GM12878 (cell line): ENCODE results near the gene FBLN1. TPM values are rescaled to one million over a fixed set of nuclear protein-coding genes. Genes with fewer than 3 reads are reported as not detected.

Source experiments
- ATAC-seq: fragments of 200-7000 bp; cut with Tn5 transposase; 3 replicates; pipeline ENCODE4 v1.9.1; 2020; ENCODE audit warnings: mild to moderate bottlenecking, moderate library complexity
- BruUV-seq: library from RNA; stranded (reverse); fragments of 400-500 nt; replicated peaks from 2 replicates; lab custom pipeline; 2021; lab: Mats Ljungman, UMichigan
- CTCF ChIA-PET: fragments of 300-600 bp; sonication (Branson Sonifier 250); formaldehyde crosslinking; extraction: SDS; loops from one replicate; lab custom pipeline; 2021; ENCODE audit warnings: inconsistent platforms; lab: Yijun Ruan, JAX
- POLR2A ChIA-PET: fragments of 350-600 bp; formaldehyde crosslinking; extraction: SDS; loops from one replicate; lab custom pipeline; 2021; ENCODE audit warnings: inconsistent platforms; lab: Charles Lee
- RAD21 ChIA-PET: fragments of 300-600 bp; sonication (Branson Sonifier 250); formaldehyde crosslinking; loops from one replicate; lab custom pipeline; 2023; ENCODE audit warnings: antibody characterized with exemption; ENCODE audit not compliant: unreplicated experiment; lab: Charles Lee
- SMC1A ChIA-PET: fragments of 300-600 bp; sonication (Branson Sonifier 250); formaldehyde crosslinking; loops from one replicate; lab custom pipeline; 2023; ENCODE audit not compliant: unreplicated experiment, uncharacterized antibody; lab: Charles Lee
- DNase-seq: peaks from one replicate; pipeline ENCODE4 v3.0.0-alpha.2; 2011; ENCODE audit warnings: low read depth, low spot score
- FAIRE-seq: peaks from 3 replicates; lab custom pipeline; 2011; peaks lifted over from hg19 to GRCh38; lab: Jason Lieb, UNC
- H2AFZ ChIP-seq: 2 replicates; pipeline ENCODE4 v1.6.0; 2011; ENCODE audit warnings: low read depth, low read length, control low read depth; ENCODE audit not compliant: control insufficient read depth
- H3K27ac ChIP-seq: 2 replicates; pipeline ENCODE4 v1.5.1; 2011; ENCODE audit warnings: control low read depth; ENCODE audit not compliant: control insufficient read depth, insufficient read depth
- H3K27me3 ChIP-seq, 2 experiments: replicated peaks in 1 of 2; 2 replicates each; pipeline versions ENCODE4 v1.6.0 to v1.6.1; 2011; ENCODE audit warnings: low read length in 1 of 2; ENCODE audit not compliant: control insufficient read depth in 2 of 2, insufficient read depth in 2 of 2
- H3K36me3 ChIP-seq, 2 experiments: 2 replicates each; pipeline ENCODE4 v1.5.1; 2011; ENCODE audit warnings: low read length in 1 of 2; ENCODE audit not compliant: control insufficient read depth in 2 of 2, insufficient read depth in 2 of 2
- H3K4me1 ChIP-seq: 2 replicates; pipeline ENCODE4 v1.6.1; 2011; ENCODE audit warnings: mild to moderate bottlenecking, low read length, moderate library complexity, mixed read lengths; ENCODE audit not compliant: control insufficient read depth, insufficient read depth
- H3K4me2 ChIP-seq: 2 replicates; pipeline ENCODE4 v1.6.0; 2011; ENCODE audit warnings: control low read depth; ENCODE audit not compliant: control insufficient read depth, insufficient read depth
- H3K4me3 ChIP-seq: fragments of 200-600 bp; sonication (generic); 2 replicates; pipeline ENCODE4 v1.5.1; 2016
- H3K79me2 ChIP-seq: 2 replicates; pipeline ENCODE4 v1.6.0; 2011; ENCODE audit warnings: low read length; ENCODE audit not compliant: control insufficient read depth, insufficient read depth
- H3K9ac ChIP-seq: 2 replicates; pipeline ENCODE4 v1.8.0; 2011; ENCODE audit warnings: low read length, control low read depth, mixed read lengths; ENCODE audit not compliant: control insufficient read depth, insufficient read depth
- H3K9me3 ChIP-seq: replicated peaks from 3 replicates; pipeline ENCODE4 v1.5.1; 2011; ENCODE audit warnings: mild to moderate bottlenecking, low read length; ENCODE audit not compliant: control insufficient read depth, insufficient read depth
- H4K20me1 ChIP-seq: 2 replicates; pipeline ENCODE4 v1.6.0; 2011; ENCODE audit not compliant: control insufficient read depth, insufficient read depth
- CHD1 ChIP-seq: IDR thresholded peaks from 2 replicates; pipeline ENCODE4 v1.6.1; 2012; ENCODE audit warnings: low read depth, low read length, improper control_type of control experiment
- CHD4 ChIP-seq: fragments of 200-600 bp; sonication (generic); IDR thresholded peaks from 2 replicates; pipeline ENCODE4 v1.6.1; 2016; ENCODE audit warnings: mild to moderate bottlenecking
- CREB1 ChIP-seq: IDR thresholded peaks from 2 replicates; pipeline ENCODE4 v1.6.1; 2012; ENCODE audit warnings: low read depth, mild to moderate bottlenecking, inconsistent platforms
- FOXK2 ChIP-seq: fragments of 450-650 bp; IDR thresholded peaks from 2 replicates; pipeline ENCODE4 v1.6.1; 2017; ENCODE audit warnings: mild to moderate bottlenecking, moderate library complexity
- MLLT1 ChIP-seq: fragments of 450-650 bp; IDR thresholded peaks from 2 replicates; pipeline ENCODE4 v1.6.1; 2016; ENCODE audit warnings: mild to moderate bottlenecking
- MXI1 ChIP-seq: fragments of 150-350 bp; IDR thresholded peaks from 2 replicates; pipeline ENCODE4 v1.6.1; 2011; ENCODE audit warnings: low read depth, mild to moderate bottlenecking, inconsistent platforms, low read length, improper control_type of control experiment
- RUNX3 ChIP-seq: IDR thresholded peaks from 2 replicates; pipeline ENCODE4 v1.6.1; 2012; ENCODE audit warnings: low read length, inconsistent platforms
- ZNF24 ChIP-seq: fragments of 450-650 bp; IDR thresholded peaks from 2 replicates; pipeline ENCODE4 v1.6.1; 2017; ENCODE audit warnings: antibody characterized with exemption, mild to moderate bottlenecking
- WGBS: methylation state at CpG from one replicate; pipeline ENCODE4 v1.1.6; 2016; ENCODE audit warnings: low lambda C conversion rate; ENCODE audit not compliant: insufficient replicate concordance, insufficient coverage; ENCODE audit errors: missing lambda C conversion rate; 5-methylcytosine and 5-hydroxymethylcytosine counted together
- in situ Hi-C: fragments of 300-500 bp; cut with MboI; formaldehyde crosslinking; loops from 9 replicates; pipeline ENCODE4 v1.14.3; 2018; ENCODE audit warnings: mixed read lengths
- intact Hi-C: fragments of 100-400 bp; cut with micrococcal nuclease; formaldehyde crosslinking; loops from one replicate; pipeline ENCODE4 v1.14.2; 2022; ENCODE audit not compliant: unreplicated experiment
- polyA plus RNA-seq, 11 experiments: library from polyadenylated mRNA; depleted of rRNA in 4 of 11; unstranded in 6 of 11; stranded (reverse) in 5 of 11; fragments of >200 nt; fragmentation: Nextera tagmentation in 4 of 11; fragmentation: Illumina TruSeq in 1 of 11; extraction: Ambion mirVana in 4 of 11; extraction: Trizol in 1 of 11; gene quantifications; 1 replicate in 1 of 11; 2 replicates in 10 of 11; pipeline versions ENCODE4 v1.2.1 to v1.2.3, GENCODE V29; 2011 to 2016; ENCODE audit warnings: inconsistent platforms in 2 of 11, missing spikeins in 2 of 11, low read depth in 1 of 11
- total RNA-seq, 4 experiments: library from RNA; depleted of rRNA in 3 of 4; stranded (reverse); fragments of >200 nt in 3 of 4; fragmentation: Illumina TruSeq in 1 of 4; extraction: Trizol in 1 of 4; gene quantifications; 2 replicates each; pipeline versions ENCODE4 v1.2.1 to v1.2.3, GENCODE V29; 2013 to 2021

Gene FBLN1
- total and polyA plus RNA-seq, 10 of the 15 experiments (the other 5 are each of a cell fraction or from before 2014, with no cell fraction given): 0.20 to 0.51 TPM; not detected in 8

DNA sequence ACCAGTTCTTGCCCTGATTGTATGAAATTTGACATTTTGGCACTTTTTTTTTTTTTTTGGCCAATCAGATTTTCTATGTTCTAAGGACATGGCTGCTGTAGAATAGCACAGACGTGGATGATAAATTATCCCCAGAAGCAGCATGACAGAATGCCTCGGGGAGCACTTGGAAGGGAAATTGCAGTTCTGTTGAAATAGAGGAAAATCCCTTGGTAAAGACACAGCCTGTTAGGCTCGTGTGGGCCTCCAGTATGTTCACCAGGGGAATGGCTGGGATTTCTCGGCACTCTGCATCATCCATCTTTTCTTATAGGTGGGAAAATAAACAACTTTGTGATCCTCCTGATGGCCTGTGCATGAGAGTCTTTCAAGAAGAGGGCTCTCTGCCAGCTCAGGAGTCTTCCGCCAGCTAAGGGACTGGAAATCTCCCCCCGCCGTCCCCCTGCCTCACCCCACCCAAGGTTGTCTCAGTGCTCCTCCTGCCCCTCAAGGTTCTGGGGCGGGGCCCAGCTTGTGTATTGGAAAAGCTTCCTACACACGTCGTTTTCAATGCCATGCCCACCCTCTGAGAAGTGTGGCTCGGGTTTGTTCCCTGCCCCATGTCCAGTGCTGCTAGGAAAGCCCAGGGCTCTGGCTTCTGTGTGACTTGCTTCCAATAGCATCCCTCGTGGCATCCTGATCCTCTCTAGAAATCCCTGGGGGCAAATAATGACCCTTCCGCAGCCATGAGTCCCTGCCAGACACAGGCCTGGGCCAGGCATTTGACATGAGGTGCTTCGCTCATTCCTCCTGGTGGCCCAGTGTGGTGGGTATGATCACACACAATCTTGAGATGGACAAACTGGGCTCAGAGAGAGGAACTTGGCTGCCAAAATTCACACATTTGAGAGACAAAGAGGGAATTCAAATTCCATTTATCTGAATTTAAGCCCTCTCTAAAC is 98.4 kb downstream of the FBLN1 start (continued):
- TF ChIP-seq MLLT1: no peak
- TF ChIP-seq ZNF24: no peak
- no peak for TF ChIP-seq CHD4
- no peak for TF ChIP-seq FOXK2

GRCh38 chr22:45602004-45602733 is 99.5 kb downstream of the FBLN1 start:
- H3K36me3 ChIP-seq: no peaks in the 10 kb centered on the region
- H3K27ac ChIP-seq: no peak overlapping the region
- no peak for DNase-seq
- ChIA-PET RAD21 (no interaction called here), SMC1A (no interaction called here), CTCF (no interaction called here), POLR2A (no interaction called here)
- BruUV-seq: no TSS peak
- no peak for FAIRE-seq
- H3K4me2 ChIP-seq: no peak overlapping the region
- H3K4me1 ChIP-seq: no peaks in the 10 kb centered on the region
- H4K20me1 ChIP-seq: no peaks in the 10 kb centered on the region; the same call in 1 of the 2 replicates
- intact Hi-C loops: no loop called here
- WGBS: 26% methylated on average over 10 of the region's 10 CpGs
- H2AFZ ChIP-seq: no peak overlapping the region
- H3K9me3 ChIP-seq: no peaks in the 10 kb centered on the region
- no peak for ATAC-seq
- H3K27me3 ChIP-seq: peaks cover 0 to 2% of the 10 kb centered on the region in 2 experiments; a peak in 1 of 4 replicates
- in situ Hi-C loops: no loop called here
- no peak overlapping the region for H3K4me3 ChIP-seq
- H3K9ac ChIP-seq: no peak overlapping the region
- H3K79me2 ChIP-seq: no peaks in the 10 kb centered on the region
- no peak for TF ChIP-seq CREB1
- no peak for TF ChIP-seq CHD1
- TF ChIP-seq RUNX3: no peak
- TF ChIP-seq MXI1: no peak
- TF ChIP-seq, all 136 proteins: peak for 0
